ENCODE data around the gene WDR17.

Gene WDR17

GRCh38 chr4:176065435-176066291 is at the start of gene WDR17:
Gene WDR17 (plus strand): TSS chr4:176065841. CDS start chr4:176111581, 45,740 bp downstream.
- DNase-seq = peak; percentile 76

GRCh38 chr4:176016601-176017000 is 49.0 kb upstream of the WDR17 start:
- DNase-seq = no peak

DNA sequence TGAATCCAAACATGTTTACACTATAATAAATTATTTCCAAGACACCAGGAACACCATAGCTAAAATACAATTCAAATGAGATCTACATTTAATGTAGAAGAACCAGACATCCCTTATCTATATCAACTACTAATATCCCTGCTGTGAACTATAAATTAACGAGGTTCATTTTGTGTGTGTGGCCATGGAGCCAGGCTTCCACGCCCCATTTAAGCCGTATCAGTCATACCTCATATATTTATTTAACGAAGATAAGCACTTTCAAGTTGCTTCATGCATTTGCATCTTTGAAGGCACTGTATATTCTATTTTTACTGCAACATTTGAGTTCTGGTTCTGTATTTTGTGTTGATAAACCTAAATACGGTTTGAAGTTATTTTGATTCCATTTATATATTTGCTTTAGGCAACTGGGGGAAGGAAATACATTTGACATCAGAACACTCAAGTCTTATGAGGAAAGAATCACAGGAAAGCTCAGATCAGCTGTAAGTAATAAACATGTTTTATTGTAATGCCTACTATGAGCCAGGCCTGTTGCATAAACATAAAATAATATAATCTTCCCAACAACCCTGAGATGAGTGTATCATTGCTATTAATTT is 45.1 kb upstream of the WDR17 start:
- DNase-seq = no peak

- DNase-seq = no peak
These were observed 35.2 kb upstream of the WDR17 start for GRCh38 chr4:176030391-176030790.

DNA sequence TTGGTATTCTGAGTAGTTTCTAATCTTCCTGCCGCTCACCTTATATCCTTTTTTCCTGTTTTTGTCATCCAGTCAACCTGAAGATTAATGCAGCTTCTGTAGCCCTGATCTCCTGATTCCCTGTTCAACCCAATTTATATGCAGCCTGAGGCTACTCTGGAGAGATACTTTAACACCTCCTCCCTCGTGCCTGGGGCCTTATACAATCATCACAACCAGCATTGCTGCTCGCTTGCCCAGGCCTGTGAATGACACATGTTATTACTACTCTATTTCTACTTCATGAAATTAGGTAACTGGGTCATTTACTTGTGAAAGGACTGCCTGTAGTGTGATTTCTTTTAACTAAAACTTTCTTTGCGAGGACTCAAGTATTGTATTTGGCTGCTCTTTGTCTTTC is 33.7 kb upstream of the WDR17 start:
- DNase-seq = no peak

DNA sequence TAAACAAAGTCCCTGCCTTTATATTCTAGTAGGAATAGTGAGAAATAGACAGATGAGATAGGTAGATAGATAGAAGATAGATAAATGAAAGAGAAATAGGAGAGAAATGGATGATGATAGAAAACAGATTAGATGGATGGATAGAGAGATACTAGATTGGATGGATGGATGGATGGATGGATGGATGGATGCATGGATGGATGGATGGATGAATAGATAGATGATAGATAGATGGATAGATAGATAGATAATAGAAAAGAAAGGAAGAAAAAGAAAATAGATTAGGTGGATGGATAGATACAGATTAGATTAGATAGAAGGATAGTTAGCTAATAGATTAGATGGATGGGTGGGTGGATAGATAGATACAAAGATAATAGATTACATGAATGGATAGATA is 33.2 kb upstream of the WDR17 start:
- DNase-seq = no peak

DNA sequence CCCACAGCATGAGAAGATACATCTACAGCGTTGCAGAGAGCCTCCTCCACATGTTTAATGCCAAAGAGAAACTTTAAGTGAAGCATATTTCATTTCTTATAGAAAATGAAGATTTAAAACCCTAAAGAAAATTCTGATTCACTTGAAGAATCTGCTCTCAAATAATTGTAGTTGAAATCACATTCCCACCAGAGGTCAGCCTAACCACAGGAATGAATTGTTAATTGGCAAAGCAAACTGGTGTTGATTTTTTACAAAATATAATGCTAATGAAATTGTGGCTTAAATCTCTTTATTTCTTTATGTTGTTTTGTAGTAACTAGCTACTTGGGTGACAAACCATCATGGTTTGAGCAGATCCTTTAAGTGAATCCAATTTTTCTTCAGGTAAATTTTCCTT is 31.1 kb upstream of the WDR17 start:
- peak; percentile 18 for DNase-seq

DNA sequence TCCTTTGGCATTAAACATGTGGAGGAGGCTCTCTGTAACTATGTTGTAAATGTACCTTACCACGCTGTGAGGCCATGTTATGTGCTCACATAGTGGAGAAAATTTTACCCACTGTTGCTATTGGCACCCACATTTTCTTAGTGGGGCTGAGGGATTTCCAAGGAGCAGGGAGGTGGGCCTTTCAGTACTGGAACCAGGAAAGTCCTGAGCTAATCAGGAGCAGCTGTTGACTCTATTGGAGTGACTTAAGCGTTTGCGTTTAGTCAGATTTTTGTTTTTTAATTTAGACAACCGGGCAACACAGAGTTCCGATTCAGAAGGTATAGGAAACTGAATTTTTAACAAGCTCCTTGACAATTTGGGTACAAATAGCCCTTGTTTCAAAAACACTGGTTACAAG is 30.7 kb upstream of the WDR17 start:
- DNase-seq = no peak

- no peak for DNase-seq
These were observed 28.9 kb upstream of the WDR17 start for GRCh38 chr4:176036585-176037205.

DNA sequence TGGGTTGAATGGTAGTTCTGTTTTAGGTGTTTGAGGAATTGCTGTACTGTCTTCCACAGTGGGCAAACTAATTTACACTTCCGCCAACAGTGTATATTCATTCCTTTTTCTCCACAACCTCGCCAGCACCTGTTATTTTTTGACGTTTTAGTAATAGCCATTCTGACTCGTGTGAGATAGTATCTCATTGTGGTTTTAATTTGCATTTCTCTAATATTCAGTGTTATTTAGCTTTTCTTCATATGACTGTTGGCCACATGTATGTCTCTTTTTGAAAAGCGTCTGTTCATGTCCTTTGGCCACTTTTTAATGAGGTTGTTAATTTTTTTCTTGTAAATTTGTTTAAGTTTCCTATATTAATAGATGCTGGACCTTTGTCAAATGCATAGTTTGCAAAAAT is 26.9 kb upstream of the WDR17 start:
- DNase-seq = no peak

DNA sequence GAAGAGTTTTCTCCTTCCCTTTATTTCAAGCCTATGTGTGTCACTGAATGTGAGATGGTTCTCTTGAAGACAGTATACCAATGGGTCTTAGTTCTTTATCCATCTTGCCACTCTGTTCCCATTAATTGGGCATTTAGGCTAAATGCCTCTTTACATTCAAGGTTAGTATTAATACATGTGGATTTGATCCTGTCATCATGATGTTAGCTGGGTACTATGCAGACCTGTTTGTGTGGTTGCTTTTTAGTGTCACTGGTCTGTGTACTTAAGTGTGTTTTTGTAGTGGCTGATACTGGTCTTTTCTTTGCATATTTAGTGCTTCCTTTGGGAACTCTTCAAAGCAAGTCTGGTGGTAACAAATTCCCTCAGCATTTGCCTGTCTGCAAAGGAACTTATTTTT is 23.4 kb upstream of the WDR17 start:
- no peak for DNase-seq

DNA sequence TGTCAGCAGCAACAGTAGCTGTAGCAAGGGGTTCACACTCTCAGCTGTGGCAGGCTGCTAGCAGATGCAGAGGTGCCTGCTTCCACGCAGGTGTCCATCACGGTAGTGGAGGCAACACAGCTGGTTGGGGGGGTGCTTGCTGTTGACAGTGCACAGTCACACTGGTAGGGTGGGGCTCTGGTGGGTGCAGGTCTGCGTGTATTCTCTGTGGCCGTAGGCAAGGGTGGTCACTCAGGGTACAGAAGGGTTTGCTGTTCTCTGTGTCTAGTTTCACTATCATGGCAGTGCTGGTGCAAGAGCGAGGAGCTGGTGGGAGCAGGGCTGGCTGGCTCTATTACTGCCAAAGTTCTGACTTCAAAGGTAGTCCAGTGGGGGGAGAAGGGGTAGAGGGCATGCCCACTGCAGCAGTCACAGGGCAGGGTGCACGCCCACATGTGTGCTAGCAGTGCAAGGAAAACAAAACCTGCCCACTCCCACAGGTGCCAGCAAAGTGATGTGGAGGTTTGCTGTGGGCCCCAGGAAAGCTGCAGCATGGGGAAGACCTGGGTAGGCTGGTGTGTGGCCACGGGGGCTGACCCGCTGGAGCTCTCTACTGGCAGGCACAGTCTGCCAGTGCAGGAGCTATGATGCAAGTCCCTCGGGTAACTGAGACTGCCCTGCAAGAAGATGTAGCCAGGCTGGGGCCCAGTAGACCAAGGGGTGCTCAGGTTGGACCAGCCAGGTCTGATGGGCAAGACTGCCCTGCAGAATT is 21.6 kb upstream of the WDR17 start:
- no peak for DNase-seq

- no peak for DNase-seq
These were observed 21.1 kb upstream of the WDR17 start for GRCh38 chr4:176044589-176044951.

GRCh38 chr4:176048631-176049030 is 17.0 kb upstream of the WDR17 start:
- no peak for DNase-seq

- no peak for DNase-seq
These were observed 12.9 kb upstream of the WDR17 start for GRCh38 chr4:176052744-176053143.

DNA sequence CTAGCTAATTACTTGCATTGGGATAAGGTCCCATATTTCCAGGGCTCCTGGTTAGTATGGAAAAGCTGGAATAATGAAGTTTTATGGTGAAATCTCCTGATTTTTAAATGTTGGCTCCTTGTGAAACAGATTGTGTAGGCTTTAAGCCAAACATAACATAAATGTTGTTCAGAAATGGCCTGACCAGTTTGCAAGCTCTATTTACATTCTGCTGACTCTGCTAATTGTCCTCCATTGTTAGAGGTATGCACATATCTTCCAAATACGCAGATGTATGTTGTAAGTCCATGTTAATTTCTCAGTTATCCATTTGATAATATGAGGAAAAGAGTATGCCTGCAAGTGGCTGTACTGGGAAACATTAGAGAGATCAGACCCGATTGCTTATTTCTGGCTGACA is 11.9 kb upstream of the WDR17 start:
- DNase-seq = no peak

- no peak for DNase-seq
These were observed 10.7 kb upstream of the WDR17 start for GRCh38 chr4:176054942-176055341.

GRCh38 chr4:176063718-176064117 is 1.9 kb upstream of the WDR17 start:
- DNase-seq = no peak

DNA sequence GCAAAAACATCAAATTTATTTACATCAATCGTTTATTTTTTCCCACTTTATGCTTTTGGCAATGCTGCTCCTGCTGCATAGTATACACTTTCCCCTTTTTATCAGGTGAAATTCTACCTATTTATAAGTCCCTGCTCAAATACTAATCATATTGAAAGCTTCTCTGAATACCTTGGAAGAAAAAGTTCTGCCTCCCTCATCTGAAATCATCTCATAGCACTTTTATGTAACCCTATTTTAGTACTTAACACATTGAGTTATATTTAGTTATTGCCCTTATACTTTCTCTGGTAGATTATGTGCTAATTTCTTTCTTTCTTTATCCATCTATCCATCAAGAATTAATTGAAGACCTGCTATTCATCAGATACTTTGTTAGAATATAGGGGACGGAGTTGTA is 1.1 kb upstream of the WDR17 start:
- no peak for DNase-seq

GRCh38 chr4:176066757-176067156 is 1.1 kb downstream of the WDR17 start:
- no peak for DNase-seq

DNA sequence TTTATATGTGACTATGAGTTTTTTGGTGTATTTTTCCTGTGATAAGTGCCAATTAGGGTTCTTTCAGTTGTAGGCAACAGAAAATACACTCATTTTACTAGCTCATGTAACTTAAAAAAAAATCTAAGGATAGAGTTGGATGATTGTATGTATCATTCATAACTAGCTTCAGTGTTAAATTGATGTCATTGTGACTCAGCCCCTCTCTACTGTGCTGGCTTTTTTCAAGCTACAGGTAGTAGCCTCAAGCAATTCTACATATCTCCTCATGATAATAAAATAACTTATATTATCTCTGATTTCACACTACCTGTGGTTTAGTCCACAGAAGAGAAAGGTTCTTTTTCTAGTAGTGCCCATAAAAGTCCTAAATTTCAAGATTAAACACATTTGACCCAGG is 11.9 kb downstream of the WDR17 start:
- no peak for DNase-seq

DNA sequence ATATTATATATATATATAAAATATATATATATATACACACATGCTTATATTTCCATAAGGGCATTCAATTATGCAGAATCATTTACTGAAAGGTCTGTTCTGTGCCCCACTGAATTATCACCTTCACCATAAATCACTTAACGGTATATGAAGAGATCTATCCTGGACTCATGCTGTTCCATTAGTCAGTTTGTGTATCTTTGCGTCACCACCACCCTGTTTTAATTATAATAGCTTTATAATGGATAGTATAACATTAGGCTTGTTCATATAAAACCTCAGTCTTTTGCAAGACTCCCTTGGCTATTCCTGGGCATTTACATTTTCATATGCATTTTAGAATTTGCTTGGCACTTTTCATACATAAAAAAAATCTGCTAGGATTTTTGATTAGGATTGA is 19.1 kb downstream of the WDR17 start:
- no peak for DNase-seq

- no peak for DNase-seq
These were observed 24.5 kb downstream of the WDR17 start for GRCh38 chr4:176090115-176090514.

DNA sequence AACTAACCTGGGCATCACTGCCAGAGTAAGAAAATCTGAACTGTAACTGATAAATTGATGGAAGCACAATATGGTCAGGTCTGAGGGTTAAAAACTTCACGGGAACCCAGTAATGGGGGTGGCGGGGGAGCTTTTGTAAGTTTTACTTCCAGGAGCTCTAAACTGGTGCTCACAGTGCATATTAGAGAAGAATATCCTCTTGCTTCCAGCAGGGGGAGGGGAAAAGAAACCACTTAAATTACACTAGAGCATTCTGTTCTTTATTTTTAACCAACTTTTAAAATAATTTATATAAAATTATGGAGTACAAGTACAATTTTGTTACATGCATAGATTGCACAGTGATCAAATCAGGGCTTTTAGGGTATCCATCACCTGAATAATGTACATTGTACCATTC is 33.7 kb downstream of the WDR17 start:
- no peak for DNase-seq

Data from CD4-positive, alpha-beta T cell treated with Interleukin-17A for 4 hours (primary cell).